Esophagus muscularis mucosa (tissue), 4 donors: ENCODE results near the gene HUWE1. TPM values are rescaled to one million over a fixed set of nuclear protein-coding genes. Genes with fewer than 3 reads are reported as not detected.

Experiments
- DNase-seq: peaks from one replicate; pipeline ENCODE4 v3.0.0-alpha.2; 2017; ENCODE audit errors: extremely low spot score
- H3K27ac ChIP-seq, 4 donors: fragments of 200-600 bp; sonication (generic); replicated peaks in 1 of 4; 1 replicate in 3 of 4; 2 replicates in 1 of 4; pipeline ENCODE4 v1.5.1; 2016 to 2019; ENCODE audit warnings: mild to moderate bottlenecking in 1 of 4
- H3K27me3 ChIP-seq, 4 donors: fragments of 200-600 bp; sonication (generic); one replicate each; pipeline versions ENCODE4 v1.5.1 to v1.6.0; 2016 to 2019
- H3K36me3 ChIP-seq, 4 donors: fragments of 200-600 bp; sonication (generic); one replicate each; pipeline ENCODE4 v1.5.1; 2016 to 2019
- H3K4me1 ChIP-seq, 4 donors: fragments of 200-600 bp; sonication (generic); one replicate each; pipeline ENCODE4 v1.5.1; 2016 to 2019
- H3K4me3 ChIP-seq, 4 donors: fragments of 200-600 bp; sonication (generic); 1 replicate in 2 of 4; 2 replicates in 2 of 4; pipeline ENCODE4 v1.5.1; 2016 to 2019; ENCODE audit warnings: mild to moderate bottlenecking in 4 of 4, moderate library complexity in 1 of 4
- H3K9me3 ChIP-seq, 4 donors: fragments of 200-600 bp; sonication (generic); 1 replicate in 3 of 4; 2 replicates in 1 of 4; pipeline ENCODE4 v1.5.1; 2016 to 2019
- CTCF ChIP-seq, 3 experiments: fragments of 200-600 bp in 2 of 3; fragments of 450-650 bp in 1 of 3; sonication (generic) in 2 of 3; IDR thresholded peaks; one replicate each; pipeline ENCODE4 v1.5.1; 2017 to 2019; ENCODE audit warnings: antibody characterized with exemption in 3 of 3, mild to moderate bottlenecking in 2 of 3, moderate library complexity in 1 of 3
- EP300 ChIP-seq: sonication (generic); formaldehyde crosslinking; IDR thresholded peaks from one replicate; pipeline ENCODE4 v1.6.1; 2017; ENCODE audit warnings: antibody characterized with exemption
- POLR2A ChIP-seq: fragments of 450-650 bp; IDR thresholded peaks from one replicate; pipeline ENCODE4 v1.6.1; 2017; ENCODE audit warnings: antibody characterized with exemption, moderate library complexity, mild to moderate bottlenecking, low read depth
- POLR2AphosphoS5 ChIP-seq, 2 donors: sonication (generic); formaldehyde crosslinking; IDR thresholded peaks; one replicate each; pipeline ENCODE4 v1.6.1; 2017; ENCODE audit warnings: antibody characterized with exemption in 2 of 2
- WGBS: methylation state at CpG from one replicate; pipeline ENCODE4 v1.1.5; 2018; 5-methylcytosine and 5-hydroxymethylcytosine counted together
- intact Hi-C: fragments of 100-400 bp; cut with DNase I; formaldehyde crosslinking; loops from one replicate; pipeline ENCODE4 v1.15.1; 2023
- total RNA-seq, 4 donors: library from RNA; depleted of rRNA; stranded (reverse); fragments of >200 nt; gene quantifications; one replicate each; pipeline versions ENCODE4 v1.1.0 to v1.2.1, GENCODE V29; 2016

HUWE1 gene
- total RNA-seq, 4 donors from 2014 or later, result 100 to 149 (median 129) TPM

- Histone ChIP-seq H3K27ac (peak overlapping the region; percentile 87 to 92 (median 91)), H3K36me3 (peaks cover 0 to 2% (median 0%) of the 10 kb centered on the region in 4 donors), H3K4me1 (peaks cover 6 to 31% (median 28%) of the 10 kb centered on the region in 4 donors), H3K9me3 (peaks cover 0 to 6% (median 0%) of the 10 kb centered on the region in 4 donors), H3K27me3 (no peaks in the 10 kb centered on the region), H3K4me3 (peak overlapping the region; percentile 69 to 82 (median 72))
- intact Hi-C loops, result no loop called here
- 41% methylated on average over 4 of the region's 4 CpGs for WGBS
- DNase-seq, result no peak
- TF ChIP-seq EP300 (no peak), CTCF (IDR thresholded peaks at IDR 0.05) (no peak), POLR2A (no peak), POLR2AphosphoS5 (IDR thresholded peaks at IDR 0.05) (no peak)
Observed at GRCh38 chrX:53685711-53686110, 808 bp downstream of the HUWE1 start.

GRCh38 chrX:53684415-53685192 is 1.9 kb downstream of the HUWE1 start:
- Histone ChIP-seq H3K4me3 (peak overlapping the region; percentile 65 to 76 (median 70)), H3K4me1 (peaks cover 6 to 31% (median 28%) of the 10 kb centered on the region in 4 donors), H3K27me3 (no peaks in the 10 kb centered on the region), H3K27ac (peak overlapping the region; percentile 87 to 92 (median 90)), H3K36me3 (peaks cover 0 to 5% (median 1%) of the 10 kb centered on the region in 4 donors), H3K9me3 (peaks cover 0 to 6% (median 0%) of the 10 kb centered on the region in 4 donors)
- DNase-seq, result no peak
- WGBS, result 46% methylated on average over 18 of the region's 18 CpGs
- TF ChIP-seq CTCF (IDR thresholded peaks at IDR 0.05) (no peak), EP300 (no peak), POLR2AphosphoS5 (IDR thresholded peaks at IDR 0.05) (peak in 1 of 2 donors; percentile 33), POLR2A (no peak)
- intact Hi-C loops, result no loop called here

GRCh38 chrX:53683556-53684414 is 2.7 kb downstream of the HUWE1 start:
- 58% methylated on average over 63 of the region's 80 CpGs for WGBS
- DNase-seq, result peak; percentile 98
- Histone ChIP-seq H3K4me3 (peak overlapping the region; percentile 65 to 76 (median 70)), H3K27me3 (no peaks in the 10 kb centered on the region), H3K9me3 (peaks cover 0 to 6% (median 0%) of the 10 kb centered on the region in 4 donors), H3K4me1 (peaks cover 6 to 32% (median 28%) of the 10 kb centered on the region in 4 donors), H3K27ac (peak overlapping the region; percentile 87 to 92 (median 90)), H3K36me3 (peaks cover 0 to 9% (median 4%) of the 10 kb centered on the region in 4 donors)
- intact Hi-C loops, result no loop called here
- TF ChIP-seq POLR2AphosphoS5 (IDR thresholded peaks at IDR 0.05) (peak; percentile 77 to 85), POLR2A (no peak), CTCF (IDR thresholded peaks at IDR 0.05) (peak in 1 of 3 experiments; percentile 17)

- peaks cover 0 to 11% (median 5%) of the 10 kb centered on the region in 4 donors for H3K36me3 ChIP-seq
- peaks cover 6 to 40% (median 28%) of the 10 kb centered on the region in 4 donors for H3K4me1 ChIP-seq
- H3K27me3 ChIP-seq, result no peaks in the 10 kb centered on the region
- peak overlapping the region; percentile 65 to 76 (median 70) for H3K4me3 ChIP-seq
- peaks cover 0 to 6% (median 0%) of the 10 kb centered on the region in 4 donors for H3K9me3 ChIP-seq
- WGBS, result 54% methylated on average over 24 of the region's 24 CpGs
- DNase-seq, result no peak
- peak overlapping the region; percentile 87 to 92 (median 90) for H3K27ac ChIP-seq
- intact Hi-C loops, result no loop called here
- no peak for TF ChIP-seq EP300
- no peak for TF ChIP-seq CTCF (IDR thresholded peaks at IDR 0.05)
- TF ChIP-seq POLR2A, result no peak
- TF ChIP-seq POLR2AphosphoS5 (IDR thresholded peaks at IDR 0.05), result peak in 1 of 2 donors; percentile 27
Observed at GRCh38 chrX:53682885-53683555, 3.5 kb downstream of the HUWE1 start.
